HepG2 (cell line): ENCODE measurements around the gene MASP1. TPM values are rescaled to one million over a fixed set of nuclear protein-coding genes. Genes with fewer than 3 reads are reported as not detected.

ENCODE experiments used
- ATAC-seq: fragments of 200-7000 bp; cut with Tn5 transposase; 3 replicates; pipeline ENCODE4 v1.9.1; 2020; ENCODE audit warnings: mild to moderate bottlenecking, moderate library complexity
- BruUV-seq: library from RNA; stranded (reverse); fragments of 400-500 nt; replicated peaks from 2 replicates; lab custom pipeline; 2021; lab: Mats Ljungman, UMichigan
- CTCF ChIA-PET: fragments of 300-600 bp; formaldehyde crosslinking; extraction: SDS; loops from one replicate; lab custom pipeline; 2021; ENCODE audit warnings: low total read pairs, inconsistent platforms, low intra/inter-chr PET ratio; lab: Yijun Ruan, JAX
- POLR2A ChIA-PET: fragments of 350-600 bp; sonication (Branson Sonifier 250); formaldehyde crosslinking; loops from one replicate; lab custom pipeline; 2020; ENCODE audit warnings: antibody characterized with exemption, inconsistent platforms; lab: Yijun Ruan, JAX
- DNase-seq: peaks from one replicate; pipeline ENCODE4 v3.0.0-alpha.2; 2015; ENCODE audit warnings: low spot score
- FAIRE-seq: peaks from 3 replicates; lab custom pipeline; 2011; peaks lifted over from hg19 to GRCh38; lab: Jason Lieb, UNC
- H2AFZ ChIP-seq: one replicate; pipeline ENCODE4 v1.6.1; 2011; ENCODE audit warnings: low read length, inconsistent platforms
- H3K27ac ChIP-seq: fragments of 300-600 bp; 3 replicates; pipeline ENCODE4 v1.8.0; 2011; ENCODE audit warnings: mixed run types, mild to moderate bottlenecking, mixed read lengths, low read length, inconsistent platforms; ENCODE audit not compliant: insufficient read depth; ENCODE audit errors: extremely low read length
- H3K27me3 ChIP-seq, 2 experiments: fragments of 200-600 bp in 1 of 2; 2 replicates in 1 of 2; 3 replicates in 1 of 2; pipeline versions ENCODE4 v1.6.0 to v1.8.0; 2011; ENCODE audit warnings: low read length in 2 of 2, mild to moderate bottlenecking in 2 of 2, moderate library complexity in 2 of 2, inconsistent platforms in 1 of 2; ENCODE audit not compliant: insufficient read depth in 2 of 2, control insufficient read depth in 1 of 2
- H3K36me3 ChIP-seq, 2 experiments: fragments of 200-600 bp in 1 of 2; replicated peaks in 1 of 2; 2 replicates in 1 of 2; 3 replicates in 1 of 2; pipeline versions ENCODE4 v1.5.1 to v1.8.0; 2011; ENCODE audit warnings: low read length in 2 of 2, inconsistent platforms in 1 of 2; ENCODE audit not compliant: insufficient read depth in 2 of 2, control insufficient read depth in 1 of 2
- H3K4me1 ChIP-seq: 2 replicates; pipeline ENCODE4 v1.5.1; 2012; ENCODE audit warnings: low read length, inconsistent platforms; ENCODE audit not compliant: insufficient read depth
- H3K4me2 ChIP-seq: 2 replicates; pipeline ENCODE4 v1.6.0; 2011; ENCODE audit warnings: low read depth, low read length, inconsistent platforms
- H3K4me3 ChIP-seq, 3 experiments: fragments of 200-600 bp in 1 of 3; sonication (generic), shearing (Covaris generic) in 1 of 3; replicated peaks in 1 of 3; 2 replicates each; pipeline ENCODE4 v1.5.1; 2011 to 2016; ENCODE audit warnings: low read length in 3 of 3, inconsistent platforms in 2 of 3, low read depth in 2 of 3, mild to moderate bottlenecking in 2 of 3, control low read depth in 1 of 3, mixed read lengths in 1 of 3; ENCODE audit not compliant: insufficient read depth in 1 of 3
- H3K79me2 ChIP-seq: one replicate; pipeline ENCODE4 v1.6.1; 2011; ENCODE audit warnings: low read length, inconsistent platforms; ENCODE audit not compliant: insufficient read depth
- H3K9ac ChIP-seq: 2 replicates; pipeline ENCODE4 v1.6.0; 2011; ENCODE audit warnings: mild to moderate bottlenecking, low read depth, low read length, inconsistent platforms; ENCODE audit not compliant: insufficient read depth
- H3K9me3 ChIP-seq: 2 replicates; pipeline ENCODE4 v1.5.1; 2012; ENCODE audit warnings: mild to moderate bottlenecking, low read length
- H4K20me1 ChIP-seq: 2 replicates; pipeline ENCODE4 v1.6.0; 2011; ENCODE audit warnings: inconsistent platforms, mild to moderate bottlenecking, low read length, moderate library complexity; ENCODE audit not compliant: insufficient read depth
- ATF1 ChIP-seq: IDR thresholded peaks from 2 replicates; pipeline ENCODE4 v1.6.1; 2016; ENCODE audit warnings: mild to moderate bottlenecking, control low read depth
- CHD4 ChIP-seq: fragments of 200-600 bp; sonication (generic); IDR thresholded peaks from 2 replicates; pipeline ENCODE4 v1.7.0; 2017; ENCODE audit warnings: mild to moderate bottlenecking, low read length, borderline replicate concordance
- HOXD1 ChIP-seq: sonication (generic); formaldehyde crosslinking; IDR thresholded peaks from 2 replicates; pipeline ENCODE4 v1.5.0; 2020; ENCODE audit warnings: missing genetic modification reagents
- IKZF4 ChIP-seq: sonication (generic); formaldehyde crosslinking; IDR thresholded peaks from 2 replicates; pipeline ENCODE4 v1.5.1; 2020; ENCODE audit warnings: borderline replicate concordance, mild to moderate bottlenecking, low read depth, missing genetic modification reagents; ENCODE audit errors: not compliant biosample characterization
- IRF9 ChIP-seq: sonication (generic); formaldehyde crosslinking; IDR thresholded peaks from 2 replicates; pipeline ENCODE4 v1.8.0; 2022; ENCODE audit warnings: missing genetic modification reagents, mild to moderate bottlenecking, borderline replicate concordance
- KDM5B ChIP-seq: sonication (generic); formaldehyde crosslinking; IDR thresholded peaks from 2 replicates; pipeline ENCODE4 v1.4.0; 2020; ENCODE audit warnings: missing genetic modification reagents, mild to moderate bottlenecking, borderline replicate concordance
- MTF2 ChIP-seq: sonication (generic); formaldehyde crosslinking; IDR thresholded peaks from 2 replicates; pipeline ENCODE4 v1.5.0; 2020; ENCODE audit warnings: missing genetic modification reagents, borderline replicate concordance
- NFATC3 ChIP-seq: sonication (generic); formaldehyde crosslinking; IDR thresholded peaks from 2 replicates; pipeline ENCODE4 v1.5.1; 2020; ENCODE audit warnings: mild to moderate bottlenecking, missing genetic modification reagents
- PITX1 ChIP-seq: sonication (generic); formaldehyde crosslinking; IDR thresholded peaks from 2 replicates; pipeline ENCODE4 v1.5.1; 2020; ENCODE audit warnings: mild to moderate bottlenecking, missing genetic modification reagents
- RAD51 ChIP-seq: fragments of 450-650 bp; IDR thresholded peaks from 2 replicates; pipeline ENCODE4 v1.6.1; 2016; ENCODE audit warnings: borderline replicate concordance
- SNAPC2 ChIP-seq: sonication (generic); formaldehyde crosslinking; IDR thresholded peaks from 2 replicates; pipeline ENCODE4 v1.8.1; 2022; ENCODE audit warnings: mild to moderate bottlenecking, missing genetic modification reagents
- SOX5 ChIP-seq: IDR thresholded peaks from 2 replicates; pipeline ENCODE4 v1.6.1; 2016; ENCODE audit warnings: borderline replicate concordance
- XBP1 ChIP-seq: sonication (generic); formaldehyde crosslinking; IDR thresholded peaks from 2 replicates; pipeline ENCODE4 v1.5.0; 2020; ENCODE audit warnings: missing genetic modification reagents
- ZNF780A ChIP-seq: sonication (generic); formaldehyde crosslinking; IDR thresholded peaks from 2 replicates; pipeline ENCODE4 v1.8.0; 2022; ENCODE audit warnings: mild to moderate bottlenecking, missing genetic modification reagents, moderate library complexity
- ZUFSP ChIP-seq: sonication (generic); formaldehyde crosslinking; IDR thresholded peaks from 2 replicates; pipeline ENCODE4 v1.9.0; 2021; ENCODE audit warnings: missing genetic modification reagents, mild to moderate bottlenecking, borderline replicate concordance
- WGBS: methylation state at CpG from one replicate; pipeline ENCODE4 v1.1.6; 2017; ENCODE audit warnings: low lambda C conversion rate; 5-methylcytosine and 5-hydroxymethylcytosine counted together
- in situ Hi-C: cut with HindIII; loops from 2 replicates; pipeline ENCODE4 v1.10.0; 2017; ENCODE audit warnings: low pct_unique_long_range_greater_than_20kb; ENCODE audit not compliant: extremely low pct_ligation_motif_present
- intact Hi-C: fragments of 100-400 bp; cut with micrococcal nuclease; formaldehyde crosslinking; loops from one replicate; pipeline ENCODE4 v1.10.0; 2022; ENCODE audit not compliant: unreplicated experiment
- polyA plus RNA-seq, 8 experiments: library from polyadenylated mRNA; depleted of rRNA in 3 of 8; stranded (reverse) in 7 of 8; unstranded in 1 of 8; fragments of >200 nt; fragmentation: Illumina TruSeq in 4 of 8; extraction: Trizol in 4 of 8; gene quantifications; 2 replicates each; pipeline versions ENCODE4 v1.2.1 to v1.2.3, GENCODE V29; 2011 to 2016; ENCODE audit warnings: low read depth in 4 of 8, missing spikeins in 1 of 8, mixed read lengths in 1 of 8; ENCODE audit not compliant: insufficient read depth in 1 of 8
- total RNA-seq, 5 experiments: library from RNA; depleted of rRNA; stranded (reverse); fragments of >200 nt; fragmentation: Illumina TruSeq; extraction: Trizol; gene quantifications; 2 replicates each; pipeline ENCODE4 v1.2.3, GENCODE V29; 2016; ENCODE audit warnings: low read depth in 1 of 5

The MASP1 gene
- total and polyA plus RNA-seq, 2 of the 13 experiments (the other 11 are each of a cell fraction or from before 2014, with no cell fraction given), result 10.8 to 56.0 TPM

GRCh38 chr3:187212196-187212545 lies 79.4 kb downstream of the MASP1 start:
- peaks cover 9% of the 10 kb centered on the region for H3K4me1 ChIP-seq
- WGBS, result 47% methylated on average over 3 of the region's 3 CpGs
- H3K9me3 ChIP-seq, result no peaks in the 10 kb centered on the region
- no TSS peak for BruUV-seq
- H3K27ac ChIP-seq, result no peak overlapping the region
- H4K20me1 ChIP-seq, result no peaks in the 10 kb centered on the region
- H3K9ac ChIP-seq, result no peak overlapping the region
- H3K36me3 ChIP-seq, result no peaks in the 10 kb centered on the region
- ATAC-seq, result no peak
- CTCF ChIA-PET, result no interaction called here
- in situ Hi-C loops (no loop called here), intact Hi-C loops (no loop called here)
- H3K4me3 ChIP-seq, result no peak overlapping the region
- H3K4me2 ChIP-seq, result no peak overlapping the region
- no peaks in the 10 kb centered on the region for H3K79me2 ChIP-seq
- TF ChIP-seq RAD51 (no peak), MTF2 (CRISPR knock-in tag) (no peak), IKZF4 (CRISPR knock-in tag) (no peak), HOXD1 (CRISPR knock-in tag) (no peak), IRF9 (CRISPR knock-in tag) (no peak), XBP1 (CRISPR knock-in tag) (no peak), NFATC3 (no peak), CHD4 (no peak), ZUFSP (CRISPR knock-in tag) (no peak), SNAPC2 (CRISPR knock-in tag) (no peak), ATF1 (CRISPR knock-in tag) (no peak), PITX1 (no peak), SOX5 (CRISPR knock-in tag) (no peak), ZNF780A (CRISPR knock-in tag) (no peak), KDM5B (CRISPR knock-in tag) (no peak)
- FAIRE-seq, result no peak
- POLR2A ChIA-PET, result no interaction called here
- no peak overlapping the region for H2AFZ ChIP-seq
- peaks cover 1 to 3% of the 10 kb centered on the region in 2 experiments; a peak in 1 of 5 replicates for H3K27me3 ChIP-seq
- DNase-seq, result no peak
